A673 (cell line): ENCODE data around the gene UNC45A. TPM values are rescaled to one million over a fixed set of nuclear protein-coding genes. Genes with fewer than 3 reads are reported as not detected.

ENCODE experiments used
- BruUV-seq: library from RNA; stranded (reverse); fragments of 400-500 nt; replicated peaks from 2 replicates; lab custom pipeline; 2021; lab: Mats Ljungman, UMichigan
- CTCF ChIA-PET: fragments of 300-600 bp; sonication (Branson Sonifier 250); formaldehyde crosslinking; loops from one replicate; lab custom pipeline; 2022; ENCODE audit warnings: antibody characterized with exemption; lab: Charles Lee
- POLR2A ChIA-PET: fragments of 300-600 bp; sonication (Branson Sonifier 250); formaldehyde crosslinking; loops from one replicate; lab custom pipeline; 2022; ENCODE audit warnings: antibody characterized with exemption; ENCODE audit not compliant: low non-redundant PET; lab: Charles Lee
- DNase-seq: peaks from one replicate; pipeline ENCODE4 v3.0.0-alpha.2; 2015; ENCODE audit warnings: low spot score
- H3K27ac ChIP-seq: fragments of 200-600 bp; sonication (generic); 2 replicates; pipeline ENCODE4 v1.5.1; 2016; ENCODE audit warnings: mixed run types, low read depth, mild to moderate bottlenecking, mixed read lengths, antibody characterized with exemption, low read length; ENCODE audit not compliant: poor library complexity, severe bottlenecking
- H3K27me3 ChIP-seq: fragments of 200-600 bp; sonication (generic); replicated peaks from 2 replicates; pipeline ENCODE4 v1.6.1; 2017; ENCODE audit warnings: mixed run types, low read depth, mild to moderate bottlenecking, mixed read lengths, antibody characterized with exemption, low read length; ENCODE audit not compliant: insufficient read depth, poor library complexity
- H3K36me3 ChIP-seq: fragments of 200-600 bp; sonication (generic); 2 replicates; pipeline ENCODE4 v1.6.1; 2016; ENCODE audit warnings: mixed run types, mild to moderate bottlenecking, mixed read lengths, antibody characterized with exemption, low read length; ENCODE audit not compliant: insufficient read depth, poor library complexity, severe bottlenecking
- H3K4me1 ChIP-seq: fragments of 200-600 bp; sonication (generic); 2 replicates; pipeline ENCODE4 v1.6.1; 2017; ENCODE audit warnings: mixed run types, mild to moderate bottlenecking, mixed read lengths, antibody characterized with exemption, low read length; ENCODE audit not compliant: insufficient read depth, poor library complexity, severe bottlenecking
- H3K4me3 ChIP-seq: fragments of 200-600 bp; sonication (generic); 2 replicates; pipeline ENCODE4 v1.5.1; 2016; ENCODE audit warnings: low read depth, mixed run types, mild to moderate bottlenecking, mixed read lengths, low read length; ENCODE audit not compliant: poor library complexity, severe bottlenecking
- H3K9me3 ChIP-seq: fragments of 200-600 bp; sonication (generic); 2 replicates; pipeline ENCODE4 v1.6.1; 2016; ENCODE audit warnings: mixed run types, low read depth, mild to moderate bottlenecking, mixed read lengths, antibody characterized with exemption, low read length; ENCODE audit not compliant: poor library complexity, severe bottlenecking
- CTCF ChIP-seq: fragments of 300-800, 200-600 bp; sonication (generic); conservative IDR thresholded peaks from 2 replicates; pipeline ENCODE4 v1.5.1; 2017; ENCODE audit warnings: low read depth, mild to moderate bottlenecking, antibody characterized with exemption, low read length, moderate library complexity, mixed read lengths
- EZH2 ChIP-seq: fragments of 200-600 bp; sonication (generic); IDR thresholded peaks from 2 replicates; pipeline ENCODE4 v1.6.1; 2017; ENCODE audit warnings: borderline replicate concordance, low read depth, mild to moderate bottlenecking, mixed read lengths, antibody characterized with exemption, low read length; ENCODE audit not compliant: poor library complexity, severe bottlenecking
- intact Hi-C: fragments of 100-400 bp; cut with micrococcal nuclease; formaldehyde crosslinking; loops from one replicate; pipeline ENCODE4 v1.10.0; 2022; ENCODE audit not compliant: unreplicated experiment
- total RNA-seq: library from RNA; stranded (reverse); gene quantifications from 2 replicates; pipeline ENCODE4 v1.2.3, GENCODE V29; 2021

UNC45A gene
- total RNA-seq, 1 experiment from 2014 or later: 74.4 TPM

GRCh38 chr15:90911906-90912769, 22.9 kb upstream of the UNC45A start:
- Histone ChIP-seq H3K27me3 (no peaks in the 10 kb centered on the region), H3K27ac (no peak overlapping the region), H3K4me3 (no peak overlapping the region), H3K4me1 (no peaks in the 10 kb centered on the region), H3K9me3 (no peaks in the 10 kb centered on the region), H3K36me3 (peaks cover 82% of the 10 kb centered on the region)
- ChIA-PET POLR2A (no interaction called here), CTCF (no interaction called here)
- intact Hi-C loops: no loop called here
- no TSS peak for BruUV-seq
- TF ChIP-seq EZH2 (no peak), CTCF (no peak)
- no peak for DNase-seq

GRCh38 chr15:90912770-90913075, 22.4 kb upstream of the UNC45A start:
- ChIA-PET CTCF (no interaction called here), POLR2A (no interaction called here)
- TF ChIP-seq EZH2 (no peak), CTCF (no peak)
- Histone ChIP-seq H3K27me3 (no peaks in the 10 kb centered on the region), H3K4me3 (no peak overlapping the region), H3K27ac (no peak overlapping the region), H3K36me3 (peaks cover 76% of the 10 kb centered on the region), H3K4me1 (no peaks in the 10 kb centered on the region), H3K9me3 (no peaks in the 10 kb centered on the region)
- no TSS peak for BruUV-seq
- intact Hi-C loops: no loop called here
- DNase-seq: no peak

- H3K27ac ChIP-seq: no peak overlapping the region
- TF ChIP-seq CTCF (no peak), EZH2 (no peak)
- ChIA-PET POLR2A (no interaction called here), CTCF (no interaction called here)
- H3K9me3 ChIP-seq: no peaks in the 10 kb centered on the region
- no peak for DNase-seq
- no peak overlapping the region for H3K4me3 ChIP-seq
- no peaks in the 10 kb centered on the region for H3K27me3 ChIP-seq
- BruUV-seq: no TSS peak
- intact Hi-C loops: no loop called here
- peaks cover 78% of the 10 kb centered on the region for H3K36me3 ChIP-seq
- no peaks in the 10 kb centered on the region for H3K4me1 ChIP-seq
These were observed 21.6 kb upstream of the UNC45A start for GRCh38 chr15:90913398-90913944.
